Activated CD4-positive, alpha-beta T cell treated with anti-CD3 and anti-CD28 coated beads, Interleukin-10, Interleukin-2, amounts not matched to agents 100 ng/mL and 50 ng/mL, durations not matched to agents 16 hours and 8 hours (primary cell): ENCODE data around the gene FGD6.
"Not testable (repeated sequence)": the region's sequence is repeated elsewhere in the genome, so short reads cannot be mapped to it uniquely, and the experiment has no call there.

Source experiments
- DNase-seq: peaks from one replicate; pipeline ENCODE4 v3.0.0-alpha.2; 2020

Gene FGD6

DNA sequence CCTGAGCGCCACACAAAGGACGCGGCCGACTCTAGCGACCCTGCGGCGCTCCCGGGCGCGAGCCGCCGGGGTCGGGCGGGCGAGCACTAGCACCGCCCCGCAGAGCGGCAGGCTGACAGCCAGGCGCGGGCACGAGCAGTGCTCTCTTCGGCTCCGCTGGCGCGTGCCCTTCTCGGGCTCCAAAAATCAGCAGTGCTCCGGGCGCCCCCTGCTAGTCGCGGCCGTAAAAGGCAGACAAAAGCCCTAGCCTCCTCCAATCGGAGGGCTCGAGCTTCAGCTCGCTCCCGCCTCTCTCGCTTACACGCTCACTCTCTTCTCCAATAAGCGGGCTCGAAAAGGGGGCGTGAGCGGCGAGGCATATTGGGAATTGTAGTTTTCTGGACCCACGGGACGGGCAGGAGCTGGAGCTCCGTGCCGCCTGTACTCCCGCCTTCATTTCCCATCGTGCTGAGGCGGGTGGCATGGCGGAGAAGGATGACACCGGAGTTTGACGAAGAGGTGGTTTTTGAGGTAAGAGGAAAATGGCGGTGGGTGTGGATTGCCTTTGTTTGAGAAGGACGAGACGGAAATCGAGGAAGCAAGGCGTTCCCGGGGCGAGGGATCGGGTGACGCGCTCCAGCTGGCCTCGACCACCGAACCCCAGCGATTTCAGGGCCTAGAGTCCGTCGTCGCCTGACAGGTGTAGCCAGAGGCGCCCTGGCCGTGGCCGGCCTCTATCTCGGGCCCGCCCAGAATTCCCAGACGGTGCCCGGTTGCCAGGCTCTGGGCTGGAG is at the start of gene FGD6, which contains the start of gene VEZT:
Gene FGD6 (minus strand): TSS at position 91 of the 773 bp plus-strand sequence. CDS start 227 bp downstream, outside the sequence.
Gene VEZT (plus strand): TSS at position 431 of the 773 bp plus-strand sequence. CDS start 44 bp downstream, at position 475.
- peak; percentile 99 for DNase-seq

DNA sequence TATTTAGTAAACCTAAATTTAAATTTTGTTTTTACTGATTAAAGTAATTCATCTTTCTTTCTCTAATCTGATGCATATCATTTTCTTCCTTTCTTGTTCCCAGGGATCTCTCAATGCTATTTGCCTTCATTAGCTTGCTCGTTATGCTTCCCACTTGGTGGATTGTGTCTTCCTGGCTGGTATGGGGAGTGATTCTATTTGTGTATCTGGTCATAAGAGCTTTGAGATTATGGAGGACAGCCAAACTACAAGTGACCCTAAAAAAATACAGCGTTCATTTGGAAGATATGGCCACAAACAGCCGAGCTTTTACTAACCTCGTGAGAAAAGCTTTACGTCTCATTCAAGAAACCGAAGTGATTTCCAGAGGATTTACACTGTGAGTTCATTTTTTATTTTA is 49.0 kb upstream of the FGD6 start:
- no peak for DNase-seq

DNA sequence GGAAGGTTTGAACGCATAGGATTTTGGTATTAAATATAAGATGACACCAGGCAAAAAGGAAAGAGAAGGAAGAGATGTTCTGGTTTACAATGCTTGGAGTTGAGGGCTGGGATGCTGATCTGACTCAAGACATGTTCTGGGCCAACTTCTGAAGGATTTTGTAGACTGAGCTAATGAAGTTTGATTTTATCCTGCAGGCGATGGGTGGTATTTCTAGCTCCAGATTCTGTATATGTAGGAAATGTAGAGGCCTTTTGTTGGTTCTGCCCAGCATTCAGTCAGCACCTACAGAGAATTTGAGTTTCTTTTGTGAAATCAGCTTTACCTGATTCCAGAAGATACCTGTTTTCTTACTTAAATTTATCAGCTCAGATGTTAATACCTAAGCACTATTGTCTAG is 48.5 kb upstream of the FGD6 start:
- no peak for DNase-seq

DNA sequence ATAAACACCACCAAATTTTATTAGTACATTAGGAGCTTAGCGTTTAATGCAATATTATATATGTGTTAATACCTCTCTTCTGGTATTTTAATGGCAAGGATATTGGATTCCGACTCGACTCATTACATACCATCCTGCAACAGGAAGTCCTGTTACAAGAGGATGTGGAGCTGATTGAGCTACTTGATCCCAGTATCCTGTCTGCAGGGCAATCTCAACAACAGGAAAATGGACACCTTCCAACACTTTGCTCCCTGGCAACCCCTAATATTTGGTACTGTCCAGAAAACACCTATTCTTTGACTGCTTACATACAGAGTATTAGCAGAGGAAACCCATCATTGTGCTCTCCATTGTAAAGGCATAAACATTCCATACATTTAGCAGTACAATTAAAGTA is 45.5 kb upstream of the FGD6 start:
- no peak for DNase-seq

DNA sequence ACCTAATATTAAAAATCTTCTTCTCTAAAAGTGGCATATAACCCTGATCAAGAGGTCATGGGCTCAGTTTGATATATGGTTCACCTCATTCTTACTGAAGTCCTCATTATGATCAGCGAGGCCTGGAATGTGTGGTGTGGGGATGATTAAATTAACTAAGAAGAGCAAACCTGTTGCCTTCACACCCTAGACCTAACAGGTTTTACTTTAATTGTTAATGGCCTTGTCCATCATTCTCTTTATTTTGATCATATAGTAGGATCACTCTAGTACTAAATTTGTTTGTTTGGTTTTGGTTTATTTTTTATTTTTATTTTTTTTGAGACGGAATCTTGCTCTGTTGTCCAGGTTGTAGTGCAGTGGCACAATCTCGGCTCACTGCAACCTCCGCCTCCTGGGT is 43.8 kb upstream of the FGD6 start:
- no peak for DNase-seq

DNA sequence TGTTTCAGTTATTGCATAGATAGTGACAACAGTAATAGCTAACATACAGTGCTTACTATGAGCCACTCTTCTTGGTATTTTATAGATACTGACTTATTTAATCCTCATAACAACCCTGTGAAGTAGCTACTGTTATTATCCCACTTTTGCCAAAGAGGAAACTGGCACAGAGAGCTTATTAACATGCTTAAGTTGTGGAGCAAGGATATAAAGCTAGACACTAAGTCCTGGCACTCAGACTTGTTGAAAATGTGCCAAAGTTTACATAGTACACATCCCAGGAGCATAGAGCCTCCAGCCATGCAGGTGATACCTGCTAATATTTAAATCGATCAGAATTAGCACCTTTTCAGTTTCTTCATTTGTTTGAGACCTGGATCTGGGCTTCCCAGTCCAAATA is 42.1 kb upstream of the FGD6 start:
- no peak for DNase-seq

DNA sequence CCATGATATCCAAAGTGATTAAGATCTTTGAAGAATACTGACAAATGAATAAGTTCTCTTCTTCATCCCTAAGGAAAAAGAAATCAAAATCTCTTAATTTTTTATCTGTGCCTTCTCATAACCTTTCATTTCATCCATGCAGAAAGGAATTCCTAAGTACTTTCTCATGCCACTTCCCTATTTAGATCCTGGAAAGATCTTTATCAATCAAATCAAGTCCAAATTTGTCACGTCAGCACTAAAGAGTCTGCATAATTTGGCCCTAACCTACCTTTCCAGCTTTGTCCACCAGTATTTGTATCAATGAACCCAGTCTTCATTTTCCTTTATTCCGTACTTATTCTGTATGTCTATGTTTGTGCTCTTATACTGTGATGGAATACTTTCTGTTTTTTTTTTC is 41.5 kb upstream of the FGD6 start:
- no peak for DNase-seq

DNA sequence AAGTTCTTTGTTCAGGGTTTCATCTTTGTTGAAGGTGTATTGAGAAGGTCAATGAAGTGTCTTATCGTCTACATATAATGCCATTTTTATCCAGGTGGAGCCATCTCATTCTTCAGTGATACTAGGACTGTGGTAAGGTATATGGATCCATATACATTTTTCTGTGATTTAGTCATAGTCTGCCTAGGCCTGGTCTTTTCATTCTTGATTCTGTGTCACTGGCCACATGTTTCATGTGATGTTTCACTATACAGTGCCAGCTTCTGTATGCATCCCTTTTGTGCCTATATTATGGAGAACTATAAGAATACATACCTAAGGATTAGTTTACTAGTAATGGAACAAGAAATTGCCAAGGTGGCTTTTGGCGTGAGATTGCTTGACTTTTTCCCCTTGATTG is 40.9 kb upstream of the FGD6 start:
- no peak for DNase-seq

DNA sequence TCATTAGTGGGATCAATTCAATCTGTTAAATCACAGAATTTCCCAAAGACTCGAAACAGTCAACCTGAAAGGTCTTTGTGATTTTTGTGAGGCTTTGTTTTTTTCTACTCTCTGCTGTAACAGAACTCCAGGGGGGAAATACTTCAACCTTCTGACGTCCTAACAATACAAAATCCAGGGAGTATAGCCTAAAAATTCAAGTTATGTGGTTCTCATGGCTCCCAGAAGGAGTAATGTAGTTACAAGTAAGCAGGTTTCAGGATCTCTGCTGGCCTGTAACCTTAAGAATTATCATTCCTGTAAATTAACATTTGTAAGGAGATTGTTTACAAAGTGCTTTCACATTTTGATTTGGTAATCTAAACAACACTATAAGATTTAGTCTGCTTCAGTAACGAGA is 40.3 kb upstream of the FGD6 start:
- DNase-seq, result no peak

DNA sequence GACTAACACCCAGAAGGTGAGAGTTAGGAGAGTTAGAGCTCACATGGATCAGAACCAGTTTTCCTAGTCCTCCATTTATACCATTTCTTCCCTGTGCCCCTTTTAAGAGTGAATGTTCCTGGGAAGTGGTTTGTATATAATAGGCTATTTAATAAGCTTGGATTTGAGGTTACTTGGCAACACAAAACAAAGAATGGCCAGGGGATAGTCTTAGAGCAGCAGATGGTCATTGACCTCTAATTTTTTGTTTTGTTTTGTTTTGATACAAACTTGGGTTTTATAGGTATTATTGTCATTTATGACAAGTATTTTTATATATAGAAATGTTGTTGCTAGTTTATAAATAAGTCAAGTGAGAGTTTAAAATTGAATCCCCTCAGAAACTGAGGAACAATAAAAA is 36.1 kb upstream of the FGD6 start:
- no peak for DNase-seq

DNA sequence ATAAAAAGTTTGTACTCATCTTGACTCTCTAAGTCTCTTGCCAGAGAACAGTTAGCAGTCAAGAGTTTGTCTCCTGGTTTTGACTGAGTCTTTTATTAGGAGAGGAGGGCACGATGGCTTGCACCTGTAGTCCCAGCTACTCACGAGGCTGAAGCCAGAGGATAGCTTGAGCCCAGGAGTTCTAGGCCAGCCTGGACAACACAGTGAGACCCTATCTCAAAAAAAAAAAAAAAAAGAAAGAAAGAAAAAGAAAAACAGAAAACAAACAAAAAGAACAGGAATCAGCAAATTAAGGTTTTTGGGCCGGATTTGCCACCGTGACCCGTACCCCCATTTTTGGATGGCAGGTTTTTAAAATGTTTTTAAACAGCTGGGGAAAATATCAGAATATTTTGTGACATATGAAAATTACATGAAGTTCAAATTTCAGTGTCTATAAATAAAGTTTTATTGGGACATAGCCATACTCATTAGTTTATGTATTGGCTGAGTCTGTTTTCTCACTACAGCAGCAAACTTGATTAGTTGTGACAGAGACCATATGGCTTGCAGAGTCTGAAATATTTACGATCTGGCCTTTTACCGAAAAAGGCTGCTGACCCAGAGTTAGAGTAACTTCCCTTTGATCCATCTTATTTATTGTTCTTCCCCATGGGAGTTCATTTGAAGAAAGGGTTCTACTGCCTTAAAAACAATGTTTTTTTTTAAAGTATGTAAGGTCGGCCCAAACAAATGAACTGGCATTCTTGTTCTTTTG is 31.5 kb upstream of the FGD6 start:
- DNase-seq, result no peak

DNA sequence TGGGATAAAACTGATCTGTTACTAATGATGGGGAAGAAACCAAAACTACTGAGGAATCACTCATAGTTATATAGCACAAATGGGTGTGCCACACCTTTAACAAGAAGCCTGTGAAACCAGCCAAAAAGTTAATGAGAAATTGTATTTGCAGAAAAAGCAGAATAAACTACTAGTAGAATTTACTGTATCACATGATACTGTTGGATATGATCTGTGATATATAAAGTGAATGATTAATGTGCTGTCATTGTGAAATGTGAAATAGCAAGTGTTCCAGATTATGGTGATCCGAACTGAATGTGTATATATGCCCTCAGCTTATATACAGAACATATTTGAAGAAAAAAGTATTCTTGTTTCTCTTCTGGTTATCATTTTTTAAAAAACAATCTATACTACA is 30.8 kb upstream of the FGD6 start:
- no peak for DNase-seq

DNA sequence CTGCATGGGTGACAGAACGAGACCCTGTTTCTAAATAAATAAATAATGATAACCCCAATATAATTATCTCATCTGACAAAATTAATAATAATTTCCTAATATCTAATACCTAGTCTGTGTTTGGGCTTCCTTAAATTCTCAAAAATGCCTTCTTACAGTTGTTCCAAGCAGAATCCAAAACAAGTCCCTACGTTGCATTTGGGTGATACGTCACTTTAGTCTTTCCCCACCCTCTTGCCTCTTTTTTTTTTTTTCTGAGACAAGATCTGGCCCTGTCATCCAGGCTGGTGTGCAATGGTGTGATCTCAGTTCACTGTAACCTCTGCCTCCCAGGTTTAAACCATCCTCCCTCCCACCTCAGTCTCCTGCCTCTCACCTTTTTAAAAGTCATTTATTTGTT is 27.1 kb upstream of the FGD6 start:
- DNase-seq, result no peak

DNA sequence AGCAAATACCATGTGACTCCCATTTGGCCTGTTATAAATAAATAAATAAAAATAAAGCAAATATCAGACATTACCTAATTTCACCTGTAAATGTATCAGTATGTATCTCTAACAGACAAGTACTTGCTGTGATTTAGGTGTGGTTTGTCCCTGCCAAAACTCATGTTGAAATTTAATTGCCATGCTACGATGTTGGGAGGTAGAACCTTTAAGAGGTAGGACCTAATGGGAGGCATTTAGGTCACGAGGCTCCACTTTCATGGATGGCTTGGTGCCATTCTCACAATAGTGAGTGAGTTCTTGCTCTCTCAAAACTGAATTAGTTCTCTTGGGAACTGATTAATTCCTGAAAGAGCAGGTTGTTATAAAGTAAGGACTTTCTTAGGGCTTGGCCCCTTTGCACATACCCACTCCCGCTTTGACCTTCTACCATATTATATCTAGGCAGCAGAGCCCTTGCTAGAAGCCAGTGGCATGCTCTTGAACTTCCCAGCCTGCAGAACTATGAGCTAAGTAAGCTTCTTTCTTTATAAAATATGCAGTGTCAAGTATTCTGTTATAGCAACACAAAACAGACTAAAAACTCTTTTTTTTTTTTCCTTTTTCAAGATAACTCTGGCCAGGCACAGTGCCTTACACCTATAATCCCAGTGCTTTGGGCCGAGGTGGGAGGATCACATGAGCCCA is 26.4 kb upstream of the FGD6 start:
- no peak for DNase-seq

DNA sequence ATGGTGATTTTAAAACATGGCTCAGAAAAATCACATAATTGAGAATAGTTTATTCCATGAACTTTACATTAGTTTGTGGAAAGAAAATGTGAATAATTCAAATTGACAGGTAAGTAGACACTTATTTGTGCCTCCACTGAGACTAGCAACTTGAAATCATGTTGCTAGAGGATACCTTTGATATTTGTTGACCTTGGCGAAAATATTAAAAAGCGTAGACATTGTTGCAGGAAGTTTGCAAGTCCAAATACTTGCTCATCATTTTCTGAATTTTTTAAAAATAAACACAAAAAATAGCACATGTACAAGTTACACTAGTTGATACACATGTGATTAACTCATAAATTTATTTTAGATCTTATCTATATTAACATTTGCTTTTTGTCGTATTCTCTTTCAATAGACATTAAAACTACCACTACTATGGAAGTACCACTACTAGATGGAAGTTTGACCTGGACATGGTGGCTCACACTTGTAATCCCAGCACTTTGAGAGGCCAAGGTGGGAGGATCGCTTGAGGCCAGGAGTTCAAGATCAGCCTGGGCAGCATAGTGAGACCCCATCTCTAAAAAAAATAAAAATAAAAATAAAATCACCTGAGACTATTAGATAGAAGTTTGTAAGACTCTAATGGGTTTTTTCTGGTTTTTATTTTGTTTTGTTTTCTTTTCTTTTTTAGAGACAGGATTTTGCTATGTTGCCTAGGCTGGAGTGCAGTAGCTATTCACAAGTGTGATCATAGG is 24.7 kb upstream of the FGD6 start:
- no peak for DNase-seq

DNA sequence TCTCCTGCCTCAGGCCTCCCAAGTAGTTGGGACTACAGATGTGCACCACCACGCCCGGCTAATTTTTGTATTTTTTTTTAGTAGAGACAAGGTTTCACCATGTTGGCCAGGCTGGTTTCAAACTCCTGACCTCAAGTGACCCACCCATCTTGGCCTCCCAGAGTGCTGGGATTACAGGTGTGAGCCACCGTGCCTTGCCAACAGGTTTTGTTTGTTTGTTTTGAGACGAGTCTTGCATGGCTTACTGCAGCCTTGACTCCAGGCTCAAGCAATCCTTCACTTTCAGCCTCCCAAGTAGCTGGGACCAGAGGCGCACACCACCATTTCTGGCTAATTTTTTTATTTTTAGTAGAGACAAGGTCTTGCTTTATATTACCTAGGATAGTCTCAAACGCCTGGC is 23.9 kb upstream of the FGD6 start:
- not testable (repeated sequence) for DNase-seq

DNA sequence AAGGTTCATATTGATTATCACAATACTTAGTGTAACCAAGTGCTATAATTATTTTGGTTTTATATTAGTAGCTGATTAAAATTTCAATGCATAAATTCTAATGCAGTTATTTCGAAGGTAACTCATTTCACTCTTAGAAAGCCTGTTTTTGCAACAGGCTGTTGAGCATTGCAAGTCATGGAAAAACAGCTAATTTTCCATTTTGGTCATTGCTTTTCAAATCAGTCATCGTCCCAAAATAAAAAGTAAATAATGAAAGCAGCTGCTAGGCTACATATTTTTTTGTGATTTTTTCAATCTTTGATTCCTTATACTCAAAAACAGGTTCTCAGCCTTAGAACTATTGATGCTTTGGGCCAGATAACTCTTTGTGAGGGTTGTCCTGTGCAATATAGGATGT is 23.3 kb upstream of the FGD6 start:
- DNase-seq, result peak; percentile 44

DNA sequence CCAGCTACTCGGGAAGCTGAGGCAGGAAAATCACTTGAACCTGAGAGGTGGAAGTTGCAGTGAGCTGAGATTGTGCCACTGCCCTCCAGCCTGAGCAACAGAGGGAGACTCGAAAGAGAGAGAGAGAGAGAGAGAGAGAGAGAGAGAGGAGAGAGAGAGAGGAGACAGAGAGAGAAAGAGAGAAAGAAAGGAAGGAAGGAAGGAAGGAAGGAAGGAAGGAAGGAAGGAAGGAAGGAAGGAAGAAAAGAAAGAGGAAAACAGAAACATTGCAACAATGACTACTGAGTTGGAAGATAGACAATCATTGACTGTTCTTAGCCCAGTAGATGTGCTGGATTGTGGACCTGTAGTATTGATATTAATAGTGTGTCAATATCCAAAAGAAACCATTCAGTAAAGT is 22.6 kb upstream of the FGD6 start:
- DNase-seq, result not testable (repeated sequence)

DNA sequence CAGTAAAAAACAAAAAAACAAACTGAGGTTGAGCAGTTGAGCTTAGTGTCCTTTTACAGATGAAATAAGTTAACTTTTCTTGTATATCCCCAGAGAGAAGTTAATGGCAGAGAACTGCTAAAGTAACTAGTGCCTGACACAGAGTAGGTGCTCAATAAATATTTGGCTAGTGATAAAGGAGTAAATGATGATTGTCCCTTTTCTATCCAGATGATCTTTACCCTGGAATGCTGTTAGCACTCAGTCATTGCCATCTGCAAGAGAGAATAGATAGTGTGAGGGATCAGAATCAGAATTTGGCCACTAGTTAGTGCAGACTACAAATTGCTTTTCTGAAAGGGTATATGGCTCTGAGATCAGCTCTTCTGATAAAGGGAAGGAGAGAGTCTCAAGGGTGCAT is 21.9 kb upstream of the FGD6 start:
- DNase-seq, result no peak

DNA sequence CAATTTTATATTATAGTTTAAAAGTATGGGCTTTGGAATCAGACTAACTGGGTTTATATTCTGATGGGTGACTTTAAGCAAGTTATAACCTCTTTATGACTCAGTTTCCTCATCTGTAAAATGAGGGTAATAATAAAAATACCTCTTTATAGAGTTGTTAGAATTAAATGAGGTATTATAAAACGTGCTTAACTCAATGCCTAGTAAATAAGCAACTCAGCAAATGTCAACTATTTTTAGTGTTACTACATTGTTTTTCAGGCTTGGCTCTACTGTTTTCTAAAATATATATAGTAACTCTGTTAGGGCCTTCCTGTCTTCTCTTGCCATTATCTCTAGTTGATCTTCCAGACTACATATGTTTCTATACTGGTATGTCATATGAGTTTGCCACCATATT is 20.9 kb upstream of the FGD6 start:
- DNase-seq, result no peak

DNA sequence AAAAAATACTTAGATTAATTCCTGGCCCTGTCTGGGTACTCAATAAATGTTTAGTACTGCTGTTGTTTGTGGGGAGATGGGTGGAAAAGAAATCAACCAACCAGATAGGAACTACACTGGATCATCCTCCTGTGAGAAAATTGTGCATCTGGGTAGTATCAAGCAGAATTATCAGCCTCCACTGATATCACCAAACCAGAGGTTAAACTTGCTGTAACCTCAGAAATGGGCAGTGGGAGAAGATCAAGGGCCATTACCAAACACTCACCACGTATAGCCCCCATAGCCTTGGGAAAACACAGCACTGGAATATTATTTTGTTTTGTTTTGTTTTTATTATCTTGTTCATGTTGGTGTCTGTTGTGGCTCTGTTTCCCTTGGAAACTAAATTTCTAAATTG is 20.0 kb upstream of the FGD6 start:
- DNase-seq, result no peak

DNA sequence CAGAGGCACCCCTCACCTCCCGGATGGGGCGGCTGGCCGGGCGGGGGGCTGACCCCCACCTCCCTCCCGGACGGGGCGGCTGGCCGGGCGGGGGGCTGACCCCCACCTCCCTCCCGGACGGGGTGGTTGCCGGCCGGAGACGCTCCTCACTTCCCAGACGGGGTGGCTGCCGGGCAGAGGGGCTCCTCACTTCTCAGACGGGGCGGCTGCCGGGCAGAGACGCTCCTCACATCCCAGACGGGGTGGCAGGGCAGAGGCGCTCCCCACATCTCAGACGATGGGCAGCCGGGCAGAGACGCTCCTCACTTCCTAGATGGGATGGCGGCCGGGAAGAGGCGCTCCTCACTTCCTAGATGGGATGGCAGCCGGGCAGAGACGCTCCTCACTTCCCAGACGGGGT is 18.4 kb upstream of the FGD6 start:
- not testable (repeated sequence) for DNase-seq

DNA sequence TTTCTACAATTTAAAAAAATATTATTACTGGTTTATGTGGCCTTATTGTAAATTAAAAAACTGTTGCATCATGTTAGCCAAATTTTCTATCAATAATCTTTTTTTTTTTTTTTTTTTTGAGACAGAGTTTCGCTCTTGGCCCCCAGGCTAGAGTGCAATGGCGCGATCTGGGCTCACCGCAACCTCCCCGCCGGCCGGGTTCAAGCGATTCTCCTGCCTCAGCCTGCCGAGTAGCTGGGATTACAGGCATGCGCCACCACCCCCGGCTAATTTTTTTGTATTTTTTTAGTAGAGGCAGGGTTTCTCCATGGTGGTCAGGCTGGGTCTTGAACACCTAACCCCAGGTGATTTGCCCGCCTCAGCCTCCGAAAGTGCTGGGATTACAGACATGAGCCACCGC is 16.9 kb upstream of the FGD6 start:
- DNase-seq, result not testable (repeated sequence)
